AG04450 (cell line): ENCODE measurements around the gene UBE2E2. TPM values are rescaled to one million over a fixed set of nuclear protein-coding genes. Genes with fewer than 3 reads are reported as not detected.

ENCODE experiments used
- CTCF ChIA-PET: fragments of 300-600, 350-600 bp; formaldehyde crosslinking; extraction: SDS; loops from one replicate; lab custom pipeline; 2022; ENCODE audit warnings: antibody characterized with exemption, inconsistent platforms; lab: Charles Lee
- POLR2A ChIA-PET: fragments of 350-600 bp; formaldehyde crosslinking; extraction: SDS; loops from one replicate; lab custom pipeline; 2021; ENCODE audit warnings: antibody characterized with exemption, inconsistent platforms; lab: Yijun Ruan, JAX
- DNase-seq: peaks from one replicate; pipeline ENCODE4 v3.0.0-alpha.2; 2011; ENCODE audit warnings: low read depth, low spot score
- H3K27ac ChIP-seq: one replicate; pipeline ENCODE4 v1.5.1; 2012; ENCODE audit warnings: low read depth, low read length, control low read depth
- H3K27me3 ChIP-seq: one replicate; pipeline ENCODE4 v1.6.0; 2012; ENCODE audit warnings: low read length; ENCODE audit not compliant: control insufficient read depth, insufficient read depth
- H3K4me3 ChIP-seq: 2 replicates; pipeline ENCODE4 v1.5.1; 2011; ENCODE audit warnings: mild to moderate bottlenecking, low read depth, low read length, control low read depth
- H3K9me3 ChIP-seq: 2 replicates; pipeline ENCODE4 v1.5.1; 2012; ENCODE audit warnings: low read length; ENCODE audit not compliant: control insufficient read depth, insufficient read depth
- polyA plus RNA-seq: library from polyadenylated mRNA; depleted of rRNA; stranded (reverse); fragments of >200 nt; gene quantifications from 2 replicates; pipeline ENCODE4 v1.2.3, GENCODE V29; 2011
- TF ChIP-seq, protein P1 (sequence below): IDR thresholded peaks from 2 replicates; pipeline ENCODE4 v1.5.1; 2011; ENCODE audit warnings: low read depth, low read length, control low read depth, inconsistent platforms

The UBE2E2 gene
- polyA plus RNA-seq, 1 experiment = 43.2 TPM

- POLR2A ChIA-PET = no interaction called here
- no peak overlapping the region for H3K27ac ChIP-seq
- no peaks in the 10 kb centered on the region for H3K27me3 ChIP-seq
- H3K9me3 ChIP-seq = no peaks in the 10 kb centered on the region
- CTCF ChIA-PET = no interaction called here
- H3K4me3 ChIP-seq = no peak overlapping the region
- DNase-seq = no peak
- TF ChIP-seq, protein P1, sequence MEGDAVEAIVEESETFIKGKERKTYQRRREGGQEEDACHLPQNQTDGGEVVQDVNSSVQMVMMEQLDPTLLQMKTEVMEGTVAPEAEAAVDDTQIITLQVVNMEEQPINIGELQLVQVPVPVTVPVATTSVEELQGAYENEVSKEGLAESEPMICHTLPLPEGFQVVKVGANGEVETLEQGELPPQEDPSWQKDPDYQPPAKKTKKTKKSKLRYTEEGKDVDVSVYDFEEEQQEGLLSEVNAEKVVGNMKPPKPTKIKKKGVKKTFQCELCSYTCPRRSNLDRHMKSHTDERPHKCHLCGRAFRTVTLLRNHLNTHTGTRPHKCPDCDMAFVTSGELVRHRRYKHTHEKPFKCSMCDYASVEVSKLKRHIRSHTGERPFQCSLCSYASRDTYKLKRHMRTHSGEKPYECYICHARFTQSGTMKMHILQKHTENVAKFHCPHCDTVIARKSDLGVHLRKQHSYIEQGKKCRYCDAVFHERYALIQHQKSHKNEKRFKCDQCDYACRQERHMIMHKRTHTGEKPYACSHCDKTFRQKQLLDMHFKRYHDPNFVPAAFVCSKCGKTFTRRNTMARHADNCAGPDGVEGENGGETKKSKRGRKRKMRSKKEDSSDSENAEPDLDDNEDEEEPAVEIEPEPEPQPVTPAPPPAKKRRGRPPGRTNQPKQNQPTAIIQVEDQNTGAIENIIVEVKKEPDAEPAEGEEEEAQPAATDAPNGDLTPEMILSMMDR = no peak
Measured at GRCh38 chr3:23383875-23384274, 180.7 kb downstream of the UBE2E2 start.

GRCh38 chr3:23385327-23385726, 182.2 kb downstream of the UBE2E2 start:
- H3K9me3 ChIP-seq = no peaks in the 10 kb centered on the region
- DNase-seq = no peak
- TF ChIP-seq, protein P1 = no peak
- no peak overlapping the region for H3K4me3 ChIP-seq
- H3K27me3 ChIP-seq = no peaks in the 10 kb centered on the region
- CTCF ChIA-PET = no interaction called here
- H3K27ac ChIP-seq = no peak overlapping the region
- POLR2A ChIA-PET = no interaction called here

- ChIA-PET CTCF (no interaction called here), POLR2A (no interaction called here)
- Histone ChIP-seq H3K9me3 (no peaks in the 10 kb centered on the region), H3K27ac (no peak overlapping the region), H3K27me3 (no peaks in the 10 kb centered on the region), H3K4me3 (no peak overlapping the region)
- no peak for DNase-seq
- TF ChIP-seq, protein P1 = no peak
Measured at GRCh38 chr3:23387286-23387918, 184.3 kb downstream of the UBE2E2 start.

GRCh38 chr3:23389089-23389488, 186.0 kb downstream of the UBE2E2 start:
- DNase-seq = no peak
- POLR2A ChIA-PET = no interaction called here
- H3K27me3 ChIP-seq = no peaks in the 10 kb centered on the region
- H3K9me3 ChIP-seq = no peaks in the 10 kb centered on the region
- TF ChIP-seq, protein P1 = no peak
- H3K4me3 ChIP-seq = no peak overlapping the region
- CTCF ChIA-PET = no interaction called here
- no peak overlapping the region for H3K27ac ChIP-seq

- no peaks in the 10 kb centered on the region for H3K27me3 ChIP-seq
- POLR2A ChIA-PET = no interaction called here
- H3K9me3 ChIP-seq = no peaks in the 10 kb centered on the region
- no peak overlapping the region for H3K27ac ChIP-seq
- TF ChIP-seq, protein P1 = no peak
- CTCF ChIA-PET = no interaction called here
- no peak overlapping the region for H3K4me3 ChIP-seq
- no peak for DNase-seq
Measured at GRCh38 chr3:23389686-23390085, 186.6 kb downstream of the UBE2E2 start.
